Measurements from ENCODE around the gene LHFPL2.
"Not testable (repeated sequence)": the region's sequence is repeated elsewhere in the genome, so short reads cannot be mapped to it uniquely, and the experiment has no call there.

Gene LHFPL2
- total RNA-seq = 0.27 to 1.6 (median 0.51) reads per million in 4 experiments

- no peak for DNase-seq
These were observed at the start of gene LHFPL2 for GRCh38 chr5:78648359-78649210. Gene LHFPL2 (minus strand): TSS chr5:78648772. CDS start chr5:78510213, 138,559 bp downstream.

DNA sequence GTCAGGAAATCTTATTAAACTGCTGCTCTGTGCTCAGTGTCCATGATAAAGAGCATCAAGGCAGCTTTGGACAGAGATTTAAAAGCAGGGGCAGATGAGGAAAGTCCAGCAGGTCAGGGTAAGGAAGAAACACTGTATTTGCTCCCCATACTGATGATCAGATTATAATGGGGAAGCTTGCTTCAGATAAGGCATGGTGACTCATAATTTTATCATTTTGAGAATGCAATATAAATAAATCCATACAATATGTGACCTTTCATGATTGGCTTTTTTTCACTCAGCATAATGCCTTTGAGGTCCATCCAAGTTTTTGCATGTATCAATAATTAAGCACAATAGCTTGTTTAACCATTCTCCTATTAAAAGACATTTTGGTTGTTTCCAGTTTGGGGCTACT is 48.1 kb upstream of the LHFPL2 start:
- DNase-seq = no peak

DNA sequence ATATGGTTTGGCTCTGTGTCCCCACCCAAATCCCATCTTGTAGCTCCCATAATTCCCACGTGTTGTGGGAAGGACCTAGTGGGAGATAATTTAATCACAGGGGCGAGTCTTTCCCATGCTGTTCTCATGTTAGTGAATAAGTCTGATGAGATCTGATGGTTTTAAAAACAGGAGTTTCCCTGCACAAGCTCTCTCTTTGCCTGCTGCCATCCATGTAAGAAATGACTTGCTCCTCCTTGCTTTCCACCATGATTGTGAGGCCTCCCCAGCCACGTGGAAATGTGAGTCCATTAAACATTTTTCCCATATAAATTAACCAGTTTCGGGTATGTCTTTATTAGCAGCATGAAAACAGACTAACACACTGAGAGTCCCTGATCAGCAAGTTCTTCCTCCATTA is 47.5 kb upstream of the LHFPL2 start:
- DNase-seq = not testable (repeated sequence)

- DNase-seq = no peak
These were observed 44.8 kb upstream of the LHFPL2 start for GRCh38 chr5:78693339-78693738.

DNA sequence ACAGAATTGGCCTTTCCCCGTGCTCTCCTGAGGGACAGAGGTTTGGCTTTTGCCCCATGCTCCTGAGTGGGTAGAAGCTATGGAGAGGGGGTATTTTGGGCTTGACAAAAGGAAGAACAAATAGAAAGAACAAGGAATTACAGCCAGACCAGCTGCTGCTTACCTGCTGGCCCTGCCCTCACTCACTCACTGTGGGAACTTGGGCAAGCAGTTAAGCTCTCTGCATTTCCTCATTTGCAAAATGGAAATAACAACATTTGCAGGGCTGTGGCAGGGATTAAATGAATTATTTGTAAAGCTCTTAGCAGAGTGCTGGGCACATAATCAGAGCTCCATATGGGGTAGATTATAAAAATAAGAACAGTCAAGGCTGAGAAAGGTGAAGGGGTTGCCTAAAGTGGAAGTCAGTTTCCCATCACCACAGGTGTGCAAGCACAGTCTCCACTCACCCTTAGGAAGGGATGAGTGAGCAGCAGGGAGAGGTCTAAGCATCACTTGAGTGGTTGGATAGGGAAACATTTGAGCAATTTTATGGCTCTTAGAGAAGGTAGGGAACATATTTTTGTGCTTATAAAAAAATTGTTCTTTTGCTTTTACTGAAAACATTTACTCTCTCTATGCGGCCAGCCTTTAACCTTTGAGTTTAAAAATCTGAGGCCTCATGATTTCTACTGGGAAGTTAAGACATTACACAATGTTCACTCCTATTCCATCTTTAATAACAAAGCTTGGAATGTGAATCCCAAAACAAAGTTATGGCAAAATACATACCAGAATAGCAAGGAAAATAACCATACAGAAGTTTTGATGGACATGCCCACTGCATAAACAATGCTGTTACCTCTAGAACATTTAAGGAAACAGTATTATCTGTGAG is 42.8 kb upstream of the LHFPL2 start:
- no peak for DNase-seq

- no peak for DNase-seq
These were observed 41.8 kb upstream of the LHFPL2 start for GRCh38 chr5:78690253-78690972.

- no peak for DNase-seq
These were observed 41.1 kb upstream of the LHFPL2 start for GRCh38 chr5:78689540-78690252.

DNA sequence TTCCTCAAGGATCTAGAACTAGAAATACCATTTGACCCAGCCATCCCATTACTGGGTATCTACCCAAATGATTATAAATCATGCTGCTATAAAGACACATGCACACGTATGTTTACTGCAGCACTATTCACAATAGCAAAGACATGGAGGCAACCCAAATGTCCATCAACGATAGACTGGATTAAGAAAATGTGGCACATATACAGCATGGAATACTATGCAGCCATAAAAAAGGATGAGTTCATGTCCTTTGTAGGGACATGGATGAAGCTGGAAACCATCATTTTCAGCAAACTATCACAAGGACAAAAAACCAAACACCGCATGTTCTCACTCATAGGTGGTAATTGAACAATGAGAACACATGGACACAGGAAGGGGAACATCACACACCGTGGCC is 38.9 kb upstream of the LHFPL2 start:
- DNase-seq = not testable (repeated sequence)

- not testable (repeated sequence) for DNase-seq
These were observed 35.3 kb upstream of the LHFPL2 start for GRCh38 chr5:78683905-78684304.

- no peak for DNase-seq
These were observed 31.3 kb upstream of the LHFPL2 start for GRCh38 chr5:78679905-78680304.

GRCh38 chr5:78677777-78678668 is 29.5 kb upstream of the LHFPL2 start:
- DNase-seq = no peak

DNA sequence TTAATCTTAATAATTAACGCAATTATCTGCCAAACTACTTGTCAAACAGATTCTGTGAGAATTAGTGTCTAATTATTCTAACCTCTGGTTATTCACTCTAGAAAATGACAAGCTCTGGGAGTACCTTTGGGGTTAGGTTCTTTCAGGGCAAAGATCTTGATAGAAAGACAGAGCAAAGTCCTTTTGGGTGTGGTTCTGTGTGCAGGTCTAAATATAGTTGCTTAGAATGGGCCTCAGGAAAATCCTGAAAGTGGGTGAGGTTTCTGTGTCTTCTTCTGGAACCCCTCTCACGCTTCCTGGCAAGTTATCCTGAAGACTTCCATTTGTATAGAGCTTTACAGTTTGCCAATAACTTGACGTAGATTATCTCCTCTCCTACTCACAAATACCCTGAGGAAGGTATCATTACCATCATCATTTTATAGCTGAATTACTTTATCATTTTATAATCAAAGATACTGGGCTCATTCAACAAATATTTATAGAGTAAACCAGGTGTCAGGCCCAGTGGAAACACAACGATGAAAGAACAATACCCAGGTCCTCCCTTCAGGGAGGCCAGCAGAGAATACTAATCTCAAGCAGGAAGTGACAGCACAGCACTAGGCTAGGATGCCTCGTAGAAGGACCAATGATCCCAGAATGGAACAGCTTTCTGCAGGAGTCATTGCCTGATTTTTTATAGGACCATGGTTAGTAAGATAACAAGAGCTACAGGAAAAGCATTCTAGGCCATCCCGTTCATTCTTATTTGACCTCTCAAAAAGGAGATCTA is 27.6 kb upstream of the LHFPL2 start:
- DNase-seq = no peak

GRCh38 chr5:78673827-78674226 is 25.3 kb upstream of the LHFPL2 start:
- DNase-seq = not testable (repeated sequence)

- no peak for DNase-seq
These were observed 23.6 kb upstream of the LHFPL2 start for GRCh38 chr5:78672154-78672553.

DNA sequence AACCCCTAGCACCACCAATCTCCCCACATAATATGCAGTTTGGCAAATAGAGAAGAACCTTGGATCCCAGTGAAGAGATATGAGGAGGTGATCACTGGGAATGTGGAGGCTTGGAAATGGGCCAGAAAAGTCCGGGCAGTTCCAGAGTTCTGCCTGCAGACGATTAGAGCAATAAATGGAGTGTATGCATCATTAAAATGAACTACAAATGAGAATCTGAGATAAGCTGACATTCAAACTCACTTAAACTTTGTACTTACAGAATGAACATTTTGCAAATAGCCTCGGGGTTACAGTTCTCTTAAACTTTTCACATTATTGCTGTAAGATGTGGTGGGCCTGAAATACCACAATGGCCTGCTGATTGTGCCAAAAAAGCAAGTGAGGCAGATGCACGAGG is 23.0 kb upstream of the LHFPL2 start:
- DNase-seq = no peak

- no peak for DNase-seq
These were observed 22.2 kb upstream of the LHFPL2 start for GRCh38 chr5:78670701-78671269.

GRCh38 chr5:78669331-78669730 is 20.8 kb upstream of the LHFPL2 start:
- DNase-seq = no peak

GRCh38 chr5:78667461-78668103 is 19.0 kb upstream of the LHFPL2 start:
- no peak for DNase-seq

DNA sequence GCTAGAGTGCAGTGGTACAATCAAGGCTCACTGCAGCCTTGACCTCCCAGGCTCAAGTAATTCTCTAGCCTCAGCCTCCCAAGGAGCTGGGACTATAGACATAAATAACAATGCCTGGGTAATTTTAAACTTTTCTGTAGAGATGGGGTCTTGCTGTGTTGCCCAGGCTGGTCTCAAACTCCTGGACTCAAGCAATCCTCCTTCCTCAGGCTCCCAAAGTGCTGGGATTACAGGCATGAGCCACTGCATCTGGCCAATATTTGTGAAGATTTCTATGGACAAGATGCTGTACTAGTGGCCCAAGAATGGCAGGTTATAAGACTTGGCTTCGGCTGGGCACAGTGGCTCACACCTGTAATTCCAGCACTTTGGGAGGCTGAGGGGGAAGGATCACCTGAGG is 18.4 kb upstream of the LHFPL2 start:
- DNase-seq = not testable (repeated sequence)

DNA sequence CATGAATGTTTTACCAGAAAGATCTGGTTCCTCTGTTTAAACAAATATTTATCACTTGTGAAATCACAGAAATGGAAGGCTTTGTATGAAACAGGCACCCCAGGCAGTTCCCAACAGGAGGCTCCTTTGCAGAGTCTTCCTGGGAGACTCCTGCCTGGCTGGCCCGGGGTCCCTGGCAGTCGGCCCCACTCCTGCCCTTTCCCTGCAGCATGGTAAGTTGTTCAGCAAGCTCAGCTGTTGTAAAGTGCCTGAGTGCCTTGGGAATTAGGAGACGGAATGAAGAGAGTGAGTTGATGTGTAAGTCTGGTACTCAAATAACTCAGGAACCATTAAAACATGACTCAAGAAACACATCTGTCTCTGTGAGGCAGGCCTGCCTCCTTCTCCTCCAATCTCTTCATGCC is 17.5 kb upstream of the LHFPL2 start:
- DNase-seq = no peak
